Left ventricle myocardium inferior (tissue), 1 donor: ENCODE results near the gene TRERF1. TPM values are rescaled to one million over a fixed set of nuclear protein-coding genes. Genes with fewer than 3 reads are reported as not detected.

Experiments
- DNase-seq: peaks from one replicate; pipeline ENCODE4 v3.0.0-alpha.2; 2020
- H3K27ac ChIP-seq: fragments of 200-600 bp; replicated peaks from 2 replicates; pipeline ENCODE4 v1.8.0; 2021
- H3K27me3 ChIP-seq: fragments of 200-600 bp; 2 replicates; pipeline ENCODE4 v1.8.0; 2021; ENCODE audit warnings: low read depth
- H3K36me3 ChIP-seq: fragments of 200-600 bp; 2 replicates; pipeline ENCODE4 v1.8.0; 2021
- H3K4me1 ChIP-seq: fragments of 200-600 bp; 2 replicates; pipeline ENCODE4 v1.8.0; 2021
- H3K4me3 ChIP-seq: fragments of 200-600 bp; 2 replicates; pipeline ENCODE4 v1.8.0; 2021; ENCODE audit warnings: mild to moderate bottlenecking, moderate library complexity
- H3K9me3 ChIP-seq: fragments of 200-600 bp; replicated peaks from 2 replicates; pipeline ENCODE4 v1.8.0; 2021
- intact Hi-C: fragments of 100-400 bp; cut with micrococcal nuclease; formaldehyde crosslinking; loops from one replicate; pipeline ENCODE4 v1.11.0; 2022
- total RNA-seq: library from RNA; stranded (reverse); fragmentation: NEBNext Ultra II Directional; extraction: Animal tissue kit (Norgen Biotek cat#: 25700); gene quantifications from one replicate; pipeline ENCODE4 v1.2.1, GENCODE V29; 2021
- TF ChIP-seq, protein P1 (sequence below): fragments of 200-600 bp; IDR thresholded peaks from 2 replicates; pipeline ENCODE4 v1.8.0; 2021; ENCODE audit warnings: antibody characterized with exemption, mild to moderate bottlenecking, borderline replicate concordance
- donor health status: DM: no; HTN: yes; CAD: no; lungs with severe emphysema.

The TRERF1 gene
- total RNA-seq, 1 donor from 2014 or later = 1.4 TPM

DNA sequence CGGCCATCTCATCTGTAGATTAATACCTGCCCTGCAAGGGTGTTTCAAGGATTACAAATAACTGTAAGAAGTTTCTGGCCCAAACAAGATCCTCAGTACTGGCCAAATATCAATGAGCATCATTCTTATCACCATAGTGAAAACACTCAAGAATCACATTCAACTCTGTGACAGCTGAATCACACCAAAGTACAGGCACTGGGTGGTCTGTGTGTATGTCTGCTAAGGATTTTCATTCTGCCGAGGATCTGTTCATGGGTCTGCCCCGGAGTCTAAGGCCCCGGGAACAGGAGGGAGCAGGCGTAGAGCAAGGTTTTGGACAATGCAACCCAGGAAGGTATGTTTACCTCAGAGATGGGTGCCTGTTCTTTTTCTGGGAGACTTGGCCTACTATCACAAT is 110.5 kb downstream of the TRERF1 start:
- H3K9me3 ChIP-seq = no peaks in the 10 kb centered on the region
- H3K36me3 ChIP-seq = no peaks in the 10 kb centered on the region
- no peaks in the 10 kb centered on the region for H3K4me1 ChIP-seq
- no peak overlapping the region for H3K27ac ChIP-seq
- TF ChIP-seq, protein P1, sequence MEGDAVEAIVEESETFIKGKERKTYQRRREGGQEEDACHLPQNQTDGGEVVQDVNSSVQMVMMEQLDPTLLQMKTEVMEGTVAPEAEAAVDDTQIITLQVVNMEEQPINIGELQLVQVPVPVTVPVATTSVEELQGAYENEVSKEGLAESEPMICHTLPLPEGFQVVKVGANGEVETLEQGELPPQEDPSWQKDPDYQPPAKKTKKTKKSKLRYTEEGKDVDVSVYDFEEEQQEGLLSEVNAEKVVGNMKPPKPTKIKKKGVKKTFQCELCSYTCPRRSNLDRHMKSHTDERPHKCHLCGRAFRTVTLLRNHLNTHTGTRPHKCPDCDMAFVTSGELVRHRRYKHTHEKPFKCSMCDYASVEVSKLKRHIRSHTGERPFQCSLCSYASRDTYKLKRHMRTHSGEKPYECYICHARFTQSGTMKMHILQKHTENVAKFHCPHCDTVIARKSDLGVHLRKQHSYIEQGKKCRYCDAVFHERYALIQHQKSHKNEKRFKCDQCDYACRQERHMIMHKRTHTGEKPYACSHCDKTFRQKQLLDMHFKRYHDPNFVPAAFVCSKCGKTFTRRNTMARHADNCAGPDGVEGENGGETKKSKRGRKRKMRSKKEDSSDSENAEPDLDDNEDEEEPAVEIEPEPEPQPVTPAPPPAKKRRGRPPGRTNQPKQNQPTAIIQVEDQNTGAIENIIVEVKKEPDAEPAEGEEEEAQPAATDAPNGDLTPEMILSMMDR = no peak
- no peak for DNase-seq
- no peak overlapping the region for H3K4me3 ChIP-seq
- intact Hi-C loops = no loop called here
- no peaks in the 10 kb centered on the region for H3K27me3 ChIP-seq

DNA sequence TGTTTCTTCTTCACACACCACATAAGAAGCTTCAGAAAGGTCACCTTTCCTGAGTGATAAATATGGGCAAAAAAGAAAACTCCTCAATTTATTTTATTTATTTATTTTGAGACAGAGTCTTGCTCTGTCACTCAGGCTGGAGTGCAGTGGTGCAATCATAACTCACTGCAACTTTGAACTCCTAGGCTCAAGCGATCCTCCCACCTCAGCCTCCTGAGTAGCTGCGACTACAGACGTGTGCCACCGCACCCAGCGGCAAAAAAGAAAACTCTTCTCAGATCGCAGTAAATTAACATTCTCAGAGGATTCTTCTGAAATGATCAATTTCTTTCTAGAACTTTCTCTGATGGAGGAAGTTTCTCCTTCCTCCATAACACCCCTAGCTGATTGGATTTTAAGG is 111.2 kb downstream of the TRERF1 start:
- Histone ChIP-seq H3K27ac (no peak overlapping the region), H3K36me3 (no peaks in the 10 kb centered on the region), H3K9me3 (no peaks in the 10 kb centered on the region), H3K4me1 (no peaks in the 10 kb centered on the region), H3K4me3 (no peak overlapping the region), H3K27me3 (no peaks in the 10 kb centered on the region)
- TF ChIP-seq, protein P1 = no peak
- no peak for DNase-seq
- intact Hi-C loops = no loop called here

DNA sequence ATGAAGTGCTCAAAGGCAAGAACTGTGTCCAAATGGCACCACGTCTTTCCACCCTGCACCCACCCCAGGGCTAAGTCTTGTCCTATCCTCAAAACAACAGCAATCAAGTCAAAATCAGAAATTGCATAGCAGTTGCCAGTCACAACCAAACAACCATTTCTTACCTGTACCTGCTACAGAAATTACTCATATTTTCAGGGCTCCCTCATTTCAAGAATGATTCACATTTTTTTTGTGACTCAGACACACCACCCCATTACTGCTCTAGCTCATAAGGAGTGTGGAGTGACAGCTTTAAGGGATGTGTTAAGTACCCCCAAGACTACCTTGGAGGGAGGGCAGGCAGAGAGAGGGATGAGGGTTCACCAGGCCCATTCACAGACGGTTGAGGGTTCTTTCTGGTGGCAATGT is 111.7 kb downstream of the TRERF1 start:
- intact Hi-C loops = no loop called here
- TF ChIP-seq, protein P1 = no peak
- H3K36me3 ChIP-seq = no peaks in the 10 kb centered on the region

DNA sequence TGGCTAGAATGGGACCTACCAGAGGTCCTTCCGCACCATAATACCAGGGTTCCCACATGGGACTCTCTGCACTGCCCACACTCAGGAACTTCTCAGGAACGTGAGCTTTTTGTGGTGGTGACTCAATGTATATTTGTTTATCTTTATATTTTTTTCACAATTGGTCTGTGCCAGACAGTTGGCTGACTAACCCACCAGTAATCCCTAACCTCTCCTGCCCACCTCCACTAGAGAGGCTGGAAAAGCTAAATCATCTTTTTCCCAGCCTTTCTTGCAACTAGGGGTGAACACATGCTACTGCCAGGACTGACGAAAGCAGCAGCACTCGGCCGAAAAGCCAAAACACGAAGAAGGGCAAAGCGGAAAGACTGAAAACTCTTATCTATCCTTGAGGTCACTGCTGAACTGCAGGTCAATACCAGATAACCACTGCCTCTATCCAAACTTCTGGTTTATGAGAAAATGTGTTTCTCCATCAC is 112.9 kb downstream of the TRERF1 start:
- Histone ChIP-seq H3K36me3 (no peaks in the 10 kb centered on the region), H3K4me3 (no peak overlapping the region), H3K9me3 (no peaks in the 10 kb centered on the region), H3K4me1 (peaks cover 5% of the 10 kb centered on the region), H3K27me3 (no peaks in the 10 kb centered on the region), H3K27ac (no peak overlapping the region)
- no peak for DNase-seq
- intact Hi-C loops = no loop called here
- TF ChIP-seq, protein P1 = no peak

More for the DNA sequence above, 111.7 kb downstream of the TRERF1 start:
- Histone ChIP-seq H3K9me3 (no peaks in the 10 kb centered on the region), H3K27me3 (no peaks in the 10 kb centered on the region), H3K4me3 (no peak overlapping the region), H3K27ac (no peak overlapping the region), H3K4me1 (no peaks in the 10 kb centered on the region)
- DNase-seq = no peak

DNA sequence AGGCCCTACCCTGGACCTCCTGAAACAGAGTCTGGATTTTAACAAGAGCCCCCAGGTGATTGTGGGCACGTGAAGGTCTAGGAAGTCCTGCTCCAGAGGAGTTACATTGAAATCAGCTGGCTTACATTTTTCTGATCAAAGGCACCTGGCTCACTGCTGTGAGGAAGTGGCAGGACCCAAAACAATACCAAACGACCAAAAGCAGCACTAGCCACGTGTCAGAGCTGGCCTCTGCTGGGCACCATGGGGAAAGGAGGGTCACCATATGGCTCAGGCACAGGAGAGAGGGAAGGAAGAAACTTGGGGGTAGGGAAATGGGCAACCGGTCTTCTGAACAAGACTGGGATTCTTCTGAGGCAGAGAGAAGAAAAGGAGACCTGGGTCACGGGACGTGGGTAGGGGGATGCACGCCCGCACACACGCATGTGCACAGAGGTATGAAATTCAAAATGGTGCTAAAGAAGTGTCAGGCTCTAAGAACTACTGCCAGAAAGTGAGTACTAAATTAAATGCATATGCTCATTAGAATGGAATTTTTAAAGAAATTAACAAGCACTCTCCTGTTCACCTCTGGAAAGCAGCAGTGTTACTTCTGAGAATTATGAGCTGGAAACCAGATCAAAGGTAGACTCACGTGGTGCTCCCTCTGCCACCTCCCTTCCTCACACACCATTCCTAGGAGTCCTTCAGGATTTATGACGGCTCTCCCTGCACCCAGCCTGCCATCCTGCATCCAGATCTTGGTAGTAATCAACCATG is 113.6 kb downstream of the TRERF1 start:
- TF ChIP-seq, protein P1 = no peak
- DNase-seq = no peak
- intact Hi-C loops = no loop called here

More for the DNA sequence above, 113.6 kb downstream of the TRERF1 start:
- Histone ChIP-seq H3K27ac (no peak overlapping the region), H3K36me3 (no peaks in the 10 kb centered on the region), H3K27me3 (no peaks in the 10 kb centered on the region), H3K4me3 (no peak overlapping the region), H3K4me1 (peaks cover 5% of the 10 kb centered on the region), H3K9me3 (no peaks in the 10 kb centered on the region)
